PC-9 (cell line): ENCODE data around the gene ZNF358.

Source experiments
- EZH2 ChIP-seq: fragments of 200-600 bp; sonication (generic); IDR thresholded peaks from 2 replicates; pipeline ENCODE4 v1.8.0; 2017; ENCODE audit warnings: antibody characterized with exemption, low read depth
- TF ChIP-seq, protein P1 (sequence below): fragments of 200-600 bp; sonication (generic); conservative IDR thresholded peaks from 2 replicates; pipeline ENCODE4 v1.6.1; 2017; ENCODE audit warnings: mixed run types, antibody characterized with exemption, mild to moderate bottlenecking, moderate library complexity

DNA sequence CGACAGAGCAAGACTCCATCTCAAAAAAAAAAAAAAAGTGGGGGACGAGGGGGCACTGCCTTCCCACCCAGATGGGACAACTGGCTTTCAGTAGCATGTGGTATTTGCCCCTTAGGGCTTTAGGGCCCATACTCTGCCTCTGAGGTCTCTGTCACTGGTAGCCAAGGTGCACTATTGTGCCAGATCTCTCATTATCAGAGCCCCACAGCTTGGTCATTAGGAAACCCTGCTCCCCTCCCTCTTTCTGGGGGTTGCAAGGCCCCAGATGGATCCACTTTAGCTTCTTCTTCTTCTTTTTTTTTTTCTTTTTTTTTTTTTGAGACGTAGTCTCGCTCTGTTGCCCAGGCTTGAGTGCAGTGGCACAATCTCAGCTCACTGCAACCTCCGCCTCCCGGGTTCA is 11.2 kb upstream of the ZNF358 start:
- TF ChIP-seq, protein P1, sequence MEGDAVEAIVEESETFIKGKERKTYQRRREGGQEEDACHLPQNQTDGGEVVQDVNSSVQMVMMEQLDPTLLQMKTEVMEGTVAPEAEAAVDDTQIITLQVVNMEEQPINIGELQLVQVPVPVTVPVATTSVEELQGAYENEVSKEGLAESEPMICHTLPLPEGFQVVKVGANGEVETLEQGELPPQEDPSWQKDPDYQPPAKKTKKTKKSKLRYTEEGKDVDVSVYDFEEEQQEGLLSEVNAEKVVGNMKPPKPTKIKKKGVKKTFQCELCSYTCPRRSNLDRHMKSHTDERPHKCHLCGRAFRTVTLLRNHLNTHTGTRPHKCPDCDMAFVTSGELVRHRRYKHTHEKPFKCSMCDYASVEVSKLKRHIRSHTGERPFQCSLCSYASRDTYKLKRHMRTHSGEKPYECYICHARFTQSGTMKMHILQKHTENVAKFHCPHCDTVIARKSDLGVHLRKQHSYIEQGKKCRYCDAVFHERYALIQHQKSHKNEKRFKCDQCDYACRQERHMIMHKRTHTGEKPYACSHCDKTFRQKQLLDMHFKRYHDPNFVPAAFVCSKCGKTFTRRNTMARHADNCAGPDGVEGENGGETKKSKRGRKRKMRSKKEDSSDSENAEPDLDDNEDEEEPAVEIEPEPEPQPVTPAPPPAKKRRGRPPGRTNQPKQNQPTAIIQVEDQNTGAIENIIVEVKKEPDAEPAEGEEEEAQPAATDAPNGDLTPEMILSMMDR, result no peak
- no peak for TF ChIP-seq EZH2
